KOPT-K1 (cell line): ENCODE data around the gene CPT1C.

Source experiments
- H3K27ac ChIP-seq: fragments of 200-600 bp; sonication (generic); 2 replicates; pipeline ENCODE4 v1.5.1; 2016; ENCODE audit warnings: antibody characterized with exemption, mild to moderate bottlenecking, low read depth, low read length; ENCODE audit not compliant: poor library complexity, severe bottlenecking
- H3K36me3 ChIP-seq: fragments of 200-600 bp; sonication (generic); 2 replicates; pipeline ENCODE4 v1.5.1; 2017; ENCODE audit warnings: antibody characterized with exemption, mild to moderate bottlenecking, low read length, moderate library complexity; ENCODE audit not compliant: insufficient read depth
- H3K9me3 ChIP-seq: fragments of 200-600 bp; sonication (generic); 2 replicates; pipeline ENCODE4 v1.5.1; 2017; ENCODE audit warnings: antibody characterized with exemption, low read length, mild to moderate bottlenecking; ENCODE audit not compliant: insufficient read depth, poor library complexity, severe bottlenecking

CPT1C gene

GRCh38 chr19:49690656-49691242 is at the start of gene CPT1C:
TSS of gene CPT1C (plus strand) at chr19:49691116. CDS start at chr19:49692253, 1,137 bp downstream.
- peaks cover 49% of the 10 kb centered on the region for H3K36me3 ChIP-seq
- H3K9me3 ChIP-seq = no peaks in the 10 kb centered on the region
- no peak within 1 kb of the TSS for H3K27ac ChIP-seq

GRCh38 chr19:49641688-49642491 is 49.0 kb upstream of the CPT1C start, which contains the start of gene SCAF1:
TSS of gene SCAF1 (plus strand) at chr19:49642209. CDS start at chr19:49645027, 2,818 bp downstream.
- Histone ChIP-seq H3K9me3 (no peaks in the 10 kb centered on the region), H3K27ac (peak within 1 kb of the TSS; percentile 91), H3K36me3 (peaks cover 27% of the 10 kb centered on the region)

DNA sequence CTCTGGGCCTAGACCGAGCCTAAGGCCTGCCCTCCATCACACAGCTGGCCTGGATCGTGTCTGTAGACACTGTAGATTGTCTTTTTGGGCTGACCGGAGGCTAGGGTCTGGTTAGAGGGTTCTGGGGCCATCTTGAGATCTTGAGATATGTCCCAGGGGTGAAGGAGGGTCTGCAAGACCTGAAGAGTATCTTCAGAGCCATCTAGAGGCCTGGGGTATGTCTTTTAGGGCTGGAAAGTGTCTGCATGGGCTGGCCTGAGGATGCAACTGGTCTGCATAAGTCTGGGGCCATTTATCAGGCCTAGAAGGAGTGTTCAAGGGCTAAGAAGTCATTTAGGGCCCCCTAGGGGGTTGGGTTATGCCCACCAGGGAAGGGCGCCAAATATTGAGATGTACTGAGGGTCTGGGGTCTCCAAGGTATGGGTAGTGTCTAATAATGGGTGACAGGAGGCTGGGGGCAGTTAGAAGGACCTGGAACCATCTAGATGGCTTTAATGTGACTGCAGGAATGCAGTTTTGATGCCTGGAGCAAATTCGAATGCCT is 48.4 kb upstream of the CPT1C start:
- Histone ChIP-seq H3K9me3 (no peaks in the 10 kb centered on the region), H3K27ac (peak overlapping the region; percentile 90), H3K36me3 (peaks cover 34% of the 10 kb centered on the region)

GRCh38 chr19:49643466-49643865 is 47.5 kb upstream of the CPT1C start:
- Histone ChIP-seq H3K36me3 (peaks cover 40% of the 10 kb centered on the region), H3K9me3 (no peaks in the 10 kb centered on the region), H3K27ac (no peak overlapping the region)

GRCh38 chr19:49645592-49645991 is 45.3 kb upstream of the CPT1C start:
- Histone ChIP-seq H3K9me3 (no peaks in the 10 kb centered on the region), H3K36me3 (peaks cover 61% of the 10 kb centered on the region), H3K27ac (no peak overlapping the region)

DNA sequence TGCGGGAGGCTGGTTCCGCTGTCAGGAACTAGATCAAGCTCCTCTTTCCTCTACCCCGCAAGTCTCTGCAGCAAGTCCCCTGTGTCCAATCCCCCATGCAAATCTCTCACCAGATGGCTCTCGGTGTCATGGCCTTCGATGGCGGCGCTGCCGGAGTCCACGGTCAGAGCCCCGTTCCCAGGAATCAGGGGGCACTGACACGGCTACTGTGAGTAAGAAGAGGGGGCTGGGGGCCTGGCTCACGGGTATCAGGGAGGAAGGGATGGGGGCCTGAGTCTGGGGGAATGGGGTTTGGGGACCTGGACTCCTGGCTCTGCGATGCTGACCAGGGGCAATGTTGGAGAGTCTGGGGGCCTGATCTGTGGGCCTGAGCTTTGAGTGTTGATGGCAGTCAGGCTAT is 44.9 kb upstream of the CPT1C start:
- Histone ChIP-seq H3K27ac (no peak overlapping the region), H3K36me3 (peaks cover 63% of the 10 kb centered on the region), H3K9me3 (no peaks in the 10 kb centered on the region)

- no peaks in the 10 kb centered on the region for H3K9me3 ChIP-seq
- no peak overlapping the region for H3K27ac ChIP-seq
- H3K36me3 ChIP-seq = peaks cover 69% of the 10 kb centered on the region
These were observed 44.3 kb upstream of the CPT1C start for GRCh38 chr19:49646586-49646985.

DNA sequence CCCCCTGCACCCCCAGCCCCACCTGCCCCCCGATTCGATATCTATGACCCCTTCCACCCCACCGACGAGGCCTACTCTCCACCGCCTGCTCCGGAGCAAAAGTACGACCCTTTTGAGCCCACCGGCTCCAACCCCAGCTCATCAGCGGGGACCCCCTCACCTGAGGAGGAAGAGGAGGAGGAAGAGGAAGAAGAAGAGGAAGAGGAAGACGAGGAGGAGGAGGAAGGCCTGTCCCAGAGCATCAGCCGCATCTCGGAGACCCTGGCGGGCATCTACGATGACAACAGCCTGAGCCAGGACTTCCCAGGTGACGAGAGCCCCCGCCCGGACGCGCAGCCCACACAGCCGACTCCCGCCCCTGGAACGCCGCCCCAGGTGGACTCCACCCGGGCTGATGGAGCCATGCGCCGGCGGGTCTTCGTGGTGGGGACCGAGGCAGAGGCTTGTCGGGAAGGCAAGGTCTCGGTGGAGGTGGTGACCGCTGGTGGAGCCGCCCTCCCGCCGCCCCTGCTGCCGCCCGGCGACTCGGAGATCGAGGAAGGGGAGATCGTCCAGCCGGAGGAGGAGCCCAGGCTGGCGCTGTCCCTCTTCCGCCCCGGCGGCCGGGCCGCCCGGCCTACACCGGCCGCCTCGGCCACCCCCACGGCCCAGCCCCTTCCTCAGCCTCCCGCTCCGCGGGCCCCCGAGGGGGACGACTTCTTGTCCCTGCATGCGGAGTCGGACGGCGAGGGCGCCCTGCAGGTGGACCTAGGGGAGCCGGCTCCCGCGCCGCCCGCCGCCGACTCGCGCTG is 39.7 kb upstream of the CPT1C start:
- no peaks in the 10 kb centered on the region for H3K9me3 ChIP-seq
- no peak overlapping the region for H3K27ac ChIP-seq
- peaks cover 91% of the 10 kb centered on the region for H3K36me3 ChIP-seq

GRCh38 chr19:49651820-49652550 is 38.9 kb upstream of the CPT1C start:
- Histone ChIP-seq H3K27ac (no peak overlapping the region), H3K9me3 (no peaks in the 10 kb centered on the region), H3K36me3 (peaks cover 91% of the 10 kb centered on the region)

DNA sequence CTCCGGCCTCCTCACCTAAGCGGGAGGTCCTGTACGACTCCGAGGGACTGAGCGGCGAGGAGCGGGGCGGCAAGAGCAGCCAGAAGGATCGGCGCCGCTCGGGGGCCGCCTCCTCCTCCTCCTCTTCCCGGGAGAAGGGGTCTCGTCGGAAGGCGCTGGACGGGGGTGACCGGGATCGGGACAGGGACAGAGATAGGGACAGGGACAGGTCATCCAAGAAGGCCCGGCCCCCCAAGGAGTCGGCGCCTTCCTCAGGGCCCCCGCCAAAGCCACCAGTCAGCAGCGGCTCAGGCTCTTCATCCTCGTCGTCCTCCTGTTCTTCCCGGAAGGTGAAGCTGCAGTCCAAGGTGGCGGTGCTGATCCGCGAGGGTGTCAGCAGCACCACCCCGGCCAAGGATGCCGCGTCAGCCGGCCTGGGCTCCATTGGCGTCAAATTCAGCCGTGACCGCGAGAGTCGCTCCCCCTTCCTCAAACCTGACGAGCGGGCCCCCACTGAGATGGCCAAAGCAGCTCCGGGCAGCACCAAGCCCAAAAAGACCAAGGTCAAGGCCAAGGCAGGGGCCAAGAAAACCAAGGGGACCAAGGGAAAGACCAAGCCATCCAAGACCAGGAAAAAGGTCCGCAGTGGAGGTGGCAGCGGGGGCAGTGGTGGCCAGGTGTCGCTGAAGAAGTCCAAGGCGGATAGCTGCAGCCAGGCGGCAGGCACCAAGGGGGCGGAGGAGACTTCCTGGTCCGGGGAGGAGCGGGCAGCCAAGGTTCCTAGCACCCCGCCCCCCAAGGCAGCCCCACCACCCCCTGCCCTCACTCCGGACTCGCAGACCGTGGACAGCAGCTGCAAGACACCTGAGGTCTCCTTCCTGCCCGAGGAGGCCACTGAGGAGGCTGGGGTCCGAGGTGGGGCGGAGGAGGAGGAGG is 38.1 kb upstream of the CPT1C start:
- Histone ChIP-seq H3K27ac (no peak overlapping the region), H3K9me3 (no peaks in the 10 kb centered on the region), H3K36me3 (peaks cover 91% of the 10 kb centered on the region)

GRCh38 chr19:49653466-49653806 is 37.5 kb upstream of the CPT1C start:
- H3K9me3 ChIP-seq = no peaks in the 10 kb centered on the region
- peaks cover 94% of the 10 kb centered on the region for H3K36me3 ChIP-seq
- H3K27ac ChIP-seq = no peak overlapping the region

GRCh38 chr19:49654581-49654980 is 36.3 kb upstream of the CPT1C start:
- H3K9me3 ChIP-seq = no peaks in the 10 kb centered on the region
- peaks cover 94% of the 10 kb centered on the region for H3K36me3 ChIP-seq

GRCh38 chr19:49655570-49656455 is 35.1 kb upstream of the CPT1C start:
- H3K9me3 ChIP-seq = no peaks in the 10 kb centered on the region
- H3K27ac ChIP-seq = no peak overlapping the region
- H3K36me3 ChIP-seq = peaks cover 95% of the 10 kb centered on the region

More at GRCh38 chr19:49654581-49654980, 36.3 kb upstream of the CPT1C start:
- no peak overlapping the region for H3K27ac ChIP-seq
